GM12872 (cell line): ENCODE results near the gene MYF6.

ENCODE experiments used
- TF ChIP-seq, protein P1 (sequence below): IDR thresholded peaks from 3 replicates; pipeline ENCODE4 v1.5.1; 2011; ENCODE audit warnings: low read depth, mild to moderate bottlenecking, low read length, moderate library complexity; ENCODE audit not compliant: insufficient read depth

Gene MYF6

GRCh38 chr12:80714055-80714454 is 6.6 kb downstream of the MYF6 start:
- TF ChIP-seq, protein P1, sequence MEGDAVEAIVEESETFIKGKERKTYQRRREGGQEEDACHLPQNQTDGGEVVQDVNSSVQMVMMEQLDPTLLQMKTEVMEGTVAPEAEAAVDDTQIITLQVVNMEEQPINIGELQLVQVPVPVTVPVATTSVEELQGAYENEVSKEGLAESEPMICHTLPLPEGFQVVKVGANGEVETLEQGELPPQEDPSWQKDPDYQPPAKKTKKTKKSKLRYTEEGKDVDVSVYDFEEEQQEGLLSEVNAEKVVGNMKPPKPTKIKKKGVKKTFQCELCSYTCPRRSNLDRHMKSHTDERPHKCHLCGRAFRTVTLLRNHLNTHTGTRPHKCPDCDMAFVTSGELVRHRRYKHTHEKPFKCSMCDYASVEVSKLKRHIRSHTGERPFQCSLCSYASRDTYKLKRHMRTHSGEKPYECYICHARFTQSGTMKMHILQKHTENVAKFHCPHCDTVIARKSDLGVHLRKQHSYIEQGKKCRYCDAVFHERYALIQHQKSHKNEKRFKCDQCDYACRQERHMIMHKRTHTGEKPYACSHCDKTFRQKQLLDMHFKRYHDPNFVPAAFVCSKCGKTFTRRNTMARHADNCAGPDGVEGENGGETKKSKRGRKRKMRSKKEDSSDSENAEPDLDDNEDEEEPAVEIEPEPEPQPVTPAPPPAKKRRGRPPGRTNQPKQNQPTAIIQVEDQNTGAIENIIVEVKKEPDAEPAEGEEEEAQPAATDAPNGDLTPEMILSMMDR, result no peak

- TF ChIP-seq, protein P1, result no peak
These were observed 7.4 kb downstream of the MYF6 start for GRCh38 chr12:80714846-80715245.

DNA sequence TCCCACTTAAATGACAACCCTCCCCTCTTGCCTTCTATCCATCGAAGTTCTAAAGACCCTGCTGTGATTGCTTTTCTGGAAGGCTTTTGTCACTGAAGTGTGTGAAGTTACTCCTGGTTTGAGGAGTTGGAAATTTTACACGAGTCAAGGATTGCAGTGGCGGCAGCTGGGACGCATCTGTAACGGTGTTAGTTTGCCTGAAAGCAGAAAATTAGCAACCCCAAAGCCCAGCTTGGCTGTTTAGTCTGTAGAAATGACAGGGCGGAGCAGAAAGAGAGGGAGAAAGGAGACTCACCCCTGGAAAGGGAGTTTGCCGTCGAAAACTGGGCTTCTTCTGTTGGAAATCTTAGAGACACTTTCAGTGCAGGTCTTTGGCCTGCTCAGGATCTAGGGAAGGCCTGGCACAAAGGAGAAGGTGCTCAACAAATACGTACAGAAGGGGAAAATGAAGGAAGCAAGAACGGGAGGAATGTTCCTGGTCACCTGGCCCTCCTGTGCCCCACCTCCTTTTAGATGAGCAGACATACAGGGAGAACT is 8.3 kb downstream of the MYF6 start:
- TF ChIP-seq, protein P1, result no peak

GRCh38 chr12:80716696-80717469 is 9.4 kb downstream of the MYF6 start, which contains the start of gene MYF5:
MYF5 (plus strand) TSS chr12:80716912; CDS start chr12:80717064, 152 bp downstream.
- TF ChIP-seq, protein P1, result no peak

DNA sequence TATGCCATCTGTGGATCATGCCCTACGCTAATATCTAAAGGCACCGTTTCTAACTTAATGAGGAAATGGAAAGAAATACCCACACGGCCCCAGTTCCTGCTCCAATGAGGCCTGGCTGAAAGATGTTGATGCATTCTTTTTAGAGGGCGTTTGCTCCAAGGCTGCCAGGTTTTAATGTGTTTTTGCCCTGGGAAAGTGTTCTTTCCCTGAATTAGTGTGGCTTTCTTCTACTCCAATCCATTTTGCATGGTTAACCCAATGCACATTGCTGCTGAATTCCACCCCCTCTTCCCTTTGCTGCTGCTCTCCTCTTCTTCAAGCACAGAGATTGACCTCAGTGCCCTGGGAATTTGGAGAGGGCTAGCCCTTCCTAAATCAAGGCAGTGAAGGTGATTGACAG is 10.4 kb downstream of the MYF6 start:
- TF ChIP-seq, protein P1, result no peak

GRCh38 chr12:80720516-80720915 is 13.1 kb downstream of the MYF6 start:
- TF ChIP-seq, protein P1, result no peak

DNA sequence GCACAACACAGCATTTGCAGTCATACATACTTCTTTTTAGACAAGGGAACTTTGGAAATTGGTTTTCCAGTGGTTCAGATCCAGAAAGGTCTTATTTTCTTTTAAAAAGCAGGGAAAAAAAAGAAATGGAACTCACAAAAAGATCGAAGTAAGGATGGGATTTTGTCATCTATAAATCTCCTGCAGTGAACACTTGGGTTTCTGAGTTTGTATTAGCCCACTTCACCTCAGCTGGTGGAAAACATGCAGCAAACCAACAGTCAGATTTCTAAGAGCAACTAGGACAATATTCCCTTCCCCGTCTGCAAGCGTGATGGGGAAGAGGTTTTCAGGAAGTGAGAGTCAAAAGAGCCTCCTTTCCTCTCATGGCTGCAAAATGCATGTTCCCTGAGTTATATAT is 13.9 kb downstream of the MYF6 start:
- TF ChIP-seq, protein P1, result no peak
